ENCODE results near the gene EN2.
A peak's percentile ranks its signal among the peaks of the same experiment; 100 is the strongest.

Gene EN2

DNA sequence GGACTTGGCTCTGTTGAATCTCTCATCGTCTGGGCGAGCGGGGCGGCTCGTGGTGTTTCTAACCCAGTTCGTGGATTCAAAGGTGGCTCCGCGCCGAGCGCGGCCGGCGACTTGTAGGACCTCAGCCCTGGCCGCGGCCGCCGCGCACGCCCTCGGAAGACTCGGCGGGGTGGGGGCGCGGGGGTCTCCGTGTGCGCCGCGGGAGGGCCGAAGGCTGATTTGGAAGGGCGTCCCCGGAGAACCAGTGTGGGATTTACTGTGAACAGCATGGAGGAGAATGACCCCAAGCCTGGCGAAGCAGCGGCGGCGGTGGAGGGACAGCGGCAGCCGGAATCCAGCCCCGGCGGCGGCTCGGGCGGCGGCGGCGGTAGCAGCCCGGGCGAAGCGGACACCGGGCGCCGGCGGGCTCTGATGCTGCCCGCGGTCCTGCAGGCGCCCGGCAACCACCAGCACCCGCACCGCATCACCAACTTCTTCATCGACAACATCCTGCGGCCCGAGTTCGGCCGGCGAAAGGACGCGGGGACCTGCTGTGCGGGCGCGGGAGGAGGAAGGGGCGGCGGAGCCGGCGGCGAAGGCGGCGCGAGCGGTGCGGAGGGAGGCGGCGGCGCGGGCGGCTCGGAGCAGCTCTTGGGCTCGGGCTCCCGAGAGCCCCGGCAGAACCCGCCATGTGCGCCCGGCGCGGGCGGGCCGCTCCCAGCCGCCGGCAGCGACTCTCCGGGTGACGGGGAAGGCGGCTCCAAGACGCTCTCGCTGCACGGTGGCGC, at the start of gene EN2:
Gene EN2 (plus strand): TSS at position 19 of the 767 bp plus-strand sequence. CDS start 249 bp downstream, at position 268.
- no peak for DNase-seq

DNA sequence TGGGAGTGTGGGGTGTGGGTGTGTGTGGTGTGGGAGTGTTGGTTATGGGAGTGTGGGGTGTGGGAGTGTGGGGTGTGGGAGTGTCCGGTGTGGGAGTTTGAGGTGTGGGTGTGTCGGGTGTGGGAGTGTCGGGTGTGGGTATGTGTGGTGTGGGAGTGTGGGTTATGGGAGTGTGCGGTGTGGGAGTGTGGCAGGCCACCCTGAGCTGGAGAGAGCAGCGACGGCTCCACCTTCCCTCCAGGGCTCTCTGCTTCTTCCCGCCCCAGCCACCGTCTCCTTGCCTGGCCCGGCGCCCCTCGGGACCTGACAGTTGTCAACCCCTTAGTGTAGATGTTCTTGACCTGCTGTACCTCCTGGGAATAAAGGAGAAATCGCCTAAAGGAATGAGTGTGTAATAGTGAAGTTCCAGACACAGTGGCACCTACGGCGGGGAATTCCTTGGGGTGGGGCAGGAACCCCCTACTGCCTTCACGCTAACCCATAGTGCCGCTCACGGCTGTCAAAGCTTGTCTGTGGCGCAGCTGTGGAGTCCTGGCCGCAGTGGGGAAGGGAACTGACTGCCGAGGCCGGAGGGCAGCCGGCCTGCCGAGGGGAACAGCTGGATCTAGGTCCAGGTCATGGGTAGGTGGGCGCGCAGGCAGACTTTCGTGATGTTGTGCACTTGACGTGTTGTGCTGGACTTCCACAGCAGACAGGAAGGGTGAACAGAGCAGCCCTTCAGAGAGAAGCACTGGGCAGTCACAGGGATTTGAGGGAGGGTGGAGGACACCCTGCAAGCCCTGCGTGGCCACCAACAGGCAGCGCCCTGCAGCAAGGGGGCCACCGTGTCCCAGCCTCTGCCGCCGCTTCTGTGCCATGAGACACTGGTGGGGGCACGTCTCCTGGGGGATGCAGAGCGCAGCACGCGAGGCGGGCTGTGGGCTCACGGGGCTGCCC, 49.0 kb upstream of the EN2 start:
- no peak for DNase-seq

DNA sequence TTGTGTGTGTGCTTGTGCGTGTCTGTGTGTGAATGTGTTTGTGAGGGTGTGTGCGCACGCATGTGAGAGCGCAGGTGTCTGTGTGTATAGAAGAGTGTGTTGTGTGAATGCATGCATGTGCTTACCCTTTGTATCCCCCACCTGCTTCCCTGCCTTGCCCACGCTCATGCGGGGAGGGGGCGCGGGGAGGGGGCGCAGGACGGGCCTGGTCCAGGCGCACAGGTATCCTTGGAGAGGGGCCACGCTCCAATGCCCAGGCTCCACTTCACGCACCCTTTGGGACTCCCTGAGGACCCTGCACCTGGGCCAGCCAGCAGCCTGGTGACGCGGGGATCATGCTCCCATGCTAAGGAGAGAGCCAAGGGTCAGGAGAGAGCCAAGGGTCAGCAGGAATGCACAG, 47.9 kb upstream of the EN2 start:
- no peak for DNase-seq

DNA sequence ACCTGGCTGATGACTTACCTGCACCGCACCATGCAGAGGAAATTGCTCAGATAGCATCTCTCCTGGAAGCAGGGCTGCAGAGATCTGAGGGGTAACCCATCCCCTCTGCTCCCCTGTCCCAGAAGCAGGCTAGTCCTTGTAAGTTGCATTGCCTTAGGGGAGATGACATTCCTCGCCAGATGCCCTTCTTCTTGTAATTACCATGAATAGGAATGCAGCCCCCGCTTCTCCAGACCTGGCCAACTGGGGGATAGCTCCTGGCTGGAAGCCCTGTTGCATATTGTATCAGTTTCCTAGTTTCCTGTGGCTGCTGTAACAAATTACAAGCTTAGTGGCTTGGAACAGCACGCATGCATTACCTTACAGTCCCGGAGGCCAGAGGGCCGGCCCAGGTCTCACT, 47.5 kb upstream of the EN2 start:
- no peak for DNase-seq

DNA sequence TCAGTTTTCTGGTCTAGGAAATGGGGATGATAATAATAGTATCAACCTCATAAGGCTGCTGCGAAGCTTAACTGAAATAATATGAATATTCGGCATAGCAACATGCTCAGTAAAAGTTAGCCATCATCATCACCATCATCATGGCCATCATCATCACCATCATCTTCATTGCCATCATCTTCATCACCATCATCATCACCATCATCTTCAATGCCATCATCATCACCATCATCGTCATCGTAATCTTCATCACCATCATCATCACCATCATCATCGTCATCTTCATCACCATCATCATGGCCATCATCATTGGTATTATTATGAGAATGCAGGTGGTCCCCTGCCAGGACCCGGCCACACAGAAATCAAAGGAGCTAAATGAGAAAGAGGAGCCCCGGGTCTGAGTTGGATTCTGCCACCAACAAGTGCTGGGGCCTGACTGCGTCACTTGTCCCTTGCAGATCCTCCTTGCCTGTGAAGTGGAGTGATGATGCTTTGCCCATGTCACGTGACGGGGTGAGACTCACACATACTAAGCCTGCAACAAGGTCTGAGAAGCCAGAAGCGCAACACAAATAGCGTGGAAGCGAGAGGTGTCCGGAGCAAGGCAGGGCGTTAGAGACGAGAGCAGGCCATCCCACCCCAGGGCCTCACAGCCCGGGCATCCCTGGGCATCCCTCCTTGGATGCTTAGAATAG, 46.1 kb upstream of the EN2 start:
- DNase-seq, result no peak

DNA sequence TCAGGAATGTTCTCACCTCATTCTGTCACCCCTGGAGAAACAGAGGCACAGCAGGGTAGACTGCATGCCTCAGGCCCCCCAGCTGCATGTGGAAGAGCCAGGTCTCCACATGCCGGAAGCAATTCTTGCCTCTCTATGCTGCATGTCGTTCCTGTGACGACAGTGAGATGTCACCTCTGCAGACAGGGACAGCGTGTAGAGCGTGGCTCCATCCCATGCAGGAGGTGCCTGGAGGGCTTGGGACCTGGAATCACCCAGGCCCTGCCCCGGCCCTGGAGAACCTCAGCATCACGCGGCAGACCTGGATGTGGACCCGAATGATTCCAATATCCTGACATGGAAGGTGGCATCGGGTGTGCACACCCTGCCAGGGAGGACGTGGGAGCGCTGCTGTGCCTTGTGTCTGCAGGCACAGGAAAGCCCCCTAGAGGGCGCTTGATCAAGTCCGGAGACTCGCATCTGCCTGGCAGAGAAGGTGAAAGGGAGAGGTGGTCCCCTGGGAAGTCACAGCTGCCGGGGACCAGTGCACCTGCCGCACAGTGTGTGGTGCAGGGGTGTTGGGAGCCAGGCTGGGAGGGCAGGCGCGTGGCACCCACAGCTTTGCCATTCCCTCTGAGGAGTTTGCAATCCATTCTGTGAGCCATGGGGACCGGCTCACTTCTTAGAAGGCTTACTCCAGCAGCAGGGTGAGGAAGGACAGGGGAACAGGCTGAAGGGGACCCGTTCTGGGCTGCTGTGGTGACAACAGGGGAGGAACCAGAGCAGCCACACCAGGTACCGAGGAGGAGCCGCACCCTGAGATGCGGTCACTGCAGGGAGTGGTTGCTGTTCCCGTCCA, 45.3 kb upstream of the EN2 start:
- DNase-seq, result peak; percentile 24 to 51

DNA sequence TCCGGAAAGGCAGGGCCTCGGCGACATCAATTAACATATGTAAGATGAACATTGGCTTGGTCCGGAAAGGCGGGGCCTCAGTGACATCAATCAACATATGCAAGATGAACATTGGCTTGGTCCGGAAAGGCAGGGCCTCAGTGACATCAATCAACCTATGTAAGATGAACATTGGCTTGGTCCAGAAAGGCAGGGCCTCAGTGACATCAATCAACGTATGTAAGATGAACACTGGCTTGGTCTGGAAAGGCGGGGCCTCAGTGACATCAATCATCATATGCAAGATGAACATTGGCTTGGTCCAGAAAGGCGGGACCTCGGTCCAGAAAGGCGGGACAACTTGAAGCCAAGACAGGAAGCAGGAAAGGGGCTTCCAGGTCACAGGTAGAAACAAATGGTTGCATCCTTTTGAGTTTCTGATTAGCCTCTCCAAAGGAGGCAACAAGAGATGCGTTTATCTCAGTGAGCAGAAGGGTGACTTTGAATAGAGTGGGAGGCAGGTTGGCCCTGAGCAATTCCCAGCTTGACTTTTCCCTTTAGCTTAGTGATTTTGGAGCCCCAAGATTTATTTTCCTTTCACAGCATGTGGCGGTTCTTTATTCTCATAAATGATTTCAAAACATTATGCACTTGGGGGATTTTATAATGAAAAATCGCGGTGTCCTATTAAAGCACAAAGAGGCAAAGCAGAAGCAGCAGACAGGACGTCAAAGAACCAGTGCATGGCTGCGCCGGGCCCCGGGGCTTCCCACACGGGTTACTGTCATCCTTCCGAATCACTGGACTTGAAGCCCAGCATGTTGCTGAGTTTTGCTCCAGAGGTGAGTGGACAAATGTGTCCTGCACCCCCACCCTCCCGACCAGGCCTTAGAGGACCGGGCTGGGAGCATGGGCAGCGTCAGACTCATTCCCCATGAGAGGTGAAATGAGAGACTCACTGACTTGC, 43.1 kb upstream of the EN2 start:
- DNase-seq, result no peak

DNA sequence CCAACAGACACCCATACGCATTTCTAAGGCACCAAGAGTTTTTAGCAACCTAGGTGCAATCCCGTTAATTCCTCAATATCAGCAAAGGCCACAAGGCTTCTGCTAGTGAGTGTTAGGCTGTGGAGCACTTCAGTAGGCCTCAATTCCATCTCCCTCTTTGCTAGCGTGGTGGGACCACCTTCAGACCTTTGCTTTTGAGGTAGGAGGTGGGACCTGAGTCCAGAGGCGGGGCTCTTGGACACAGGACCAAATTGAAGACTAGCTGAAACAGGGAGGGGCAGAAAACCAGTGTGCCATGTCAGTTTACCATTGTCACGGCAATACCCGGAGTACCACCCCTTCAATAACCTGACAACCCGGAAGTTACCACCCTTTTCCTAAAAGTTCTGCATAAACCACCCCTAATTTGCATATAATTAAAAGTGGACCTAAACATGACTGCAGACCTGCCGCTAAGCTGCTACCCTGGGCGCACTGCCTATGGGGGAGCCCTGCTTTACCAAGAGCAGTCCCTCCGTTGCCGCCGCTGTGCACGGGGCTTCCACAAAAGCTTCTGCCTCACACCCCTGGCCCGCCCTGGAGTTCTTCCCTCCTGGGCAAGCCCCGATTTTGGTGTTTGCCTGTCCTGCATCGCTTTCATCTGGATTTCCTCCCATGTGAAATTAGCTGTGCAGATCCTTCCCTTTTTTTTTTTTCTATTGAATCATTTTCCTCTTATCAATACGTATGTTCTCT, 41.1 kb upstream of the EN2 start:
- no peak for DNase-seq

DNA sequence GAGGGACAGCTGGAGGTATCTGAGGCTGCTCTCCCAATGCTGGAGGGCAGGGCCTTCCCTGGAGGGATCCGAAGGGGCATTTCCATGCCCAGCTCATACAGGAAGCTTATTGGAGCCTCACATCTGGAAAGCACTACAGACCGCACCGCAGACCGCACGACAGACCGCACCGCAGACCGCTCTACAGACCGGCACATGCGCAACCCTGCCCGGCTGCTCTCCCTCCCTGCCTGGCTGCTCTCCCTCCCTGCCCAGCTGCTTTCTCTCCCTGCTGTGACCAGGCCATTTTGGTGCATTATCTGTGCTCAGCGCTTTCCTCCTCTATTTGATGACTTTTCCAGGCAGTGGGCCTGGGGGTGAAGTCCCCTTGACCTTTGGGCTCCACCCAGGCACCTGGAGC, 39.6 kb upstream of the EN2 start:
- DNase-seq, result no peak

DNA sequence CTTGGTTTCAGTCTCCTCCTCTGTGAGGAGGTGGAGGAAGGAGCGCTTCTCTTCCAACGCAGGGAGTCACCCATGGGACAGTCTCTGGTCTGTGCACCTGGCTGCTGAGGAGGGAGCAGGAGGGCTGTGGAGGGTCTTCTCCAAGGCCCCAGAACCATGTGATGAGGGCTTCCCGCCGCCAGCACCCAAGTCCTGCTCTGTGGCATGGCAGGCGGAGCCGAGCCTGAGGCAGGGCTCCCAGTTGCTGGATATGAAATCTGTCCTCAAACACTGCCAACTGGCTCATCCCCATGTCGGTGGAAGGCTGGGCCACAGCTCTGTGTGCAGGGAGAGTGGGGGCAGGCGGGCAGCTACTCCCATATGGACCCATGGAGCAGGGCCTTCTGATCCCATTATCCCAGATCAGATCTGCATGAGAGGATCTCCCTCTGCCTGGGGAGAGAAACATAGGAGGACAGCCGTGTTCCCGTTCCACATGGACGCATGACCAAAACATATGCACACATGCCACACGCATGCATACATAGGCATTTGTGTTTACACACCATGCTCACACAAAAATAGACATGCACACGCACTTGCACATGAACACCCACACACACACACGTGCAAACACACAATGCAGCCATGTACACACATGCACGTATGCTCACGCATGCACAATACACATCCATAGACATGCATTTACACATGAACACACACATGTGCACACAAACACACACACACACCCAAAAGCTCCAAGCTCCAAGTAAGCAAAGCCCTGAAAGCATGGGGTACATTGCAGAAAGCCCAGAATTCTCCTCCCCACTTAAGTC, 38.8 kb upstream of the EN2 start:
- no peak for DNase-seq

DNA sequence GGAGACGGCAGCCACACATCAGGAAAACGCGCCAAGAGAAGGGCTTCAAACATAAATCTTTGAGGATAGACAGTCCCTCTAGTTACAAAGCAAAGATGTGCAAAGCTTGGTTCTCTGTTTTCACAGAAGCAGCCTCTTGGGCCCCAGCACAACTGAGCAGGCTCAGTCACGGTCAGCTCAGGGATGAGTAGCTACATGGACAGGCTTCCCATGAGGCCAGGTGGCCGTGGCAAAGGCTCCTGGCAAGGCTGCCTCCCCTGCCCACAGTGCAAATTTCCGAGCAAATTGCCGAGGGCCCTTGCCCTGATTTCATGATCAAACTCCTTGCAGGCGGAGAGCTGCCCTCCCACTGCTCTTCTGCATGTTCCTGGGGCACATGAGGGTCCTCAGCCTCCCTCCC, 37.8 kb upstream of the EN2 start:
- DNase-seq, result no peak

DNA sequence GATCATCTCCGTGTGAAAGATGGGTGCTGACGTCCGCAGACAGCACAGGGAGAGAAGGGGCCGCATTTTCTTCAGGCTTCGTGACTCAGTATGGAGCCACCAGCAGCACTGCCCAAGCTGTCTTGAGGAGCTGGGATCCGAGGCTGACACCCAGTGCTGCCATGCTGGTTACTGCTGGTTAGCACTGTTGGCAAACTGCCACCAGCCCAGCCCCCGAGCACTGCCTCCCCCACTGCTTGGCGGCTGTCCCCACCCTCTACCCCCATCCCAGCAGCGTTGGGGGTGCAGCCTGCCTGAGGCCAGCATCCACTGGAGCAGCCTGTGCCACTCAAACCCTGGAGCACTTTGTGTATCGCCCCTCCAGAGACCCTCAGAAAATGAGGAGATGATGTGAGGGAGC, 35.8 kb upstream of the EN2 start:
- DNase-seq, result no peak

DNA sequence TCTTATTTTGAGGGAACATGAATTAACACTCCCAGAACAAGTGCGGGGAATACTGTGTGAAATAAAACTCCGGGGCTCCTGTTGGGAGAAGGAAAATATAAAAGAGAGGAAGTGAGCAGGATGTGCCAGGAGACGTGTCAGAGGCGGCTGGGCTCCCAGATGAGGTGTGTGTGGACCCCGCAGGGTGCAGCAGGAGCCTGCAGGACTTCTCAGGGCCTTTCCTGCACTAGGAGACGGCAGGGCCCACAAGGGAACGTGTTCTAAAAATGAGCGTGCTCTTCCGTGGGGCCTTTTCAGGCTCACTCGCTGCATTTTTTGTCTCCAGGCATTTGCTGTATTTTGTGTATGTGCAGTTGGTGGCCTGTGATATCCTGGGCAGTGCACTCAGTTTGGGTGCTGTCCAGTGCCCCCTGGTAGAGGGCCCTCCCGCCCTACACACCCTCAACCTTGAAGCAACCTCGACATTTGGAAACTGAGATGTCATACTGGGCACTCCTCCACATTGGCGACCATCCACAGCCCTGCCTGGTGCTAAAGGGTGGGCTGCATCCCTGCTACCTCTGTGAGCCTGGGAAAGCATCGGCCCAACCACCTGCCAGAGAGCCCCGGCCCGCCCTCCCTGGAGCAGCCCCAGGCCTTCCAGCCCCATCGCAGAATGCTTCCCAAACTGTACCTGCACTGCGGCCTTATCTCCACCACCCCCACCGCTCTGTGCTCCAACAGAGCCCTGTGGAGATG, 35.2 kb upstream of the EN2 start:
- DNase-seq, result no peak

DNA sequence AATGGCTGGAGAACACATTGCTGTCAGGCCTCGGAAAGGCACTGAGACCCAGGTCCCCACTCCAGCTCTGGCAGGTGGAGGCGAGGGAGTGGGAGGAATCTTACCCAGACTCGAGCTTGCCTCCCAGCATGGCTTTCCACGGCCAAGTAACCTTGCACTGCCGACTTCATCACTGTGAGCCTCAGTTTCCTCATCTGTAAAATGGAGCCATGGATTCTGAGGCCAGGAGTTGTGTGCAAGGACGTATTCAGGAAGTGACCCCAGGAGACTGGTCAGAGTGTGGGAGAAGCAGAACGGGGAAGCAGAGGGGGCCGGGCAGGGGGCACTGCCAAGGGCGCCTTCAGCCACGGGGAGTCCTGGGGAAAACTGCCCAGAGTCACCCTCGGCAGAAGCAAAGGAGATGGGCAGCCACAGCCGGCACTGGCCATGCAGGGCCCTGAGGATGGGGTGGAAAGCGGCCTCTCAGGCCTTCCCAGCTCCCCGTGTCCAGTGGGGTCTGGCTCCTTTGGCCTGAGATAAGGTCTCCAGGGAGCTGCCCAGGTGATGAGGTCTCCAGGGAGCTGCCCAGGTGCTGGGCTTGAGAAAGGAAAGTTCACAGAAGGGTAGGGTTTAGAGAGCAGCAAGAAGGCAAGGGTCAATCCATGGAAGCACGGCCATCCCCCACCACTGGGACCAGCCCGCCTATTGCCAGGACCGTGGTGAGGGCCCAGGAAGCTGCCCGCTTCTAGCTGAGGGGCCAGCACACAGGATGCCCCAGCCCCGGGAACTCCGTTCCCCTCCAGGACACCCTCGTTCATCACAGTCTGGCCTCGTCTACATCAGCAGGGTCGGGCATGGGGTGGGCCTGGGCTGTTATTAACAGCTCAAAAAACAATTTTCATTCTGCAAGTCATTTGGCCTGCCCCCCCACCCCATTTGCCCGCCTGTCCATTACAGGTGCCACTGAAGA, 34.3 kb upstream of the EN2 start:
- DNase-seq, result no peak

DNA sequence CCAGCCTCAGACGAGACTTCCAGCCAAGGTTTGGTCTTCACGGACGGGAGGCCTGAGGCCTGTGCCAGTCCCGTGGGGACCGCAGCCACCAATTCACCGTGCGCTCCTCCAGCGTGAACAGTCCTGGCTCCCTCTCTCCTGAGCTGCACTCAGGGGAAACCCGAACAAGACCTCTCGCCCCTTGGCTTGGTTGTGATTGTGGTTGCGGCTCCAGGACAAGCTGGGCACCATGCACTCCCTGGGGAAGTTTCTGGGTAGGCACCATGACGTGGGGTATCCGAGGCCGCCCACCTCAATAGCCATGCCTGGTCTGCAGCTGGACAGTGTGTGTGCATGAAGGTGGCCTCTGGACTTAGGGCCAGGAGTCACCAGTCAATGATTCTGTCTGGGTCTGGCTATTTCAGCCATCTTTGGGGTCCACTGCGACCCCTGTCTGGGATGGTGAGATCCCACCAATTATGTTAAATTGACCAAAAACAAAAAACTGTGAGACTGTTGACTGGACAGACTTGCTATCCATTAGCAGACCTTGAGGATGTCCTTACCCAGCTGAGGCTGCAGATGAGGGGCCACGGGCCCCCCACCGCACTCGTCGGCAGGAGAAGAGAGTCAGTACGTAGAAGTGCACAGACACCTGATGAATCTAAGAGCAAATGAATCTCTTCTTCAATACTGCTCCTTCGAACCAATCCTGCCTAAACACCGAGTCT, 33.5 kb upstream of the EN2 start:
- DNase-seq, result no peak

DNA sequence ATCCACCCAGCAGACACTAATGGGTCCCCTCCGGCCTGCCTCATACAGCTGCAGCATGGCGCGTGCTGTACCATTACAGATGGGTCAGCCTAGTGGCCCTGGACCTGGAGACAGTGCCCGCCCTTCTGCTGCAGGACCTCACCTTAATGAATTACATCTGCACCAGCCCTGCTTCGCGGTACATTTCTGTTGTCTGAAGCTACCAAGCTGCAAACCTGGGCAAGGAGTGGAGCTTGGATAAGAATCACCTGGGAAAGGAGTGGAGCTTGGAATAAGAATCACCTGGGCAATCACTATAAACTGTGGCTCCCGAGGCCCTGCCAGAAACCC, 33.0 kb upstream of the EN2 start:
- DNase-seq, result no peak

DNA sequence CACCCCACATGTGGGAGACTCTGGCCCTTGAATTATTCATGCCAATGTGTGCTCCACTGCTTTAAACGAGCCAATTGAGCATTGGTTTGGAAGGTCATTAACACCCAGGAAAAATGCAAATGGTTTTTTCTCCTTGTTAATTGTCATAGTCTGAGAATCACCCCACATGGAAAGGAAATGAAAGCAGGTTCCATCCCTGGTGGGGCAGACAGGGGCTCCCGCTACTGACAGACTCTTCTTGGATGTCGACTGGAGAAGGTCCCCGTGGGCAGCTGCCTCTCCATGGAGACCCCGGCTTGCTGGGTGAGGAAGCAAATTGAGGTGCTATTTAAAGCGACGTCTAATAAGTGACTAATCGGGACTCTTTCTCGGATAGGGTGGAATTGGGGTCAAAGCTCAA, 32.0 kb upstream of the EN2 start:
- no peak for DNase-seq
